NCI-H82 (cell line): ENCODE measurements around the gene POU5F2.

Experiments
- DNase-seq: peaks from one replicate; lab custom pipeline; 2025; lab: John Stamatoyannopoulos, UW

POU5F2 gene

GRCh38 chr5:93716453-93716852 is 24.9 kb downstream of the POU5F2 start:
- DNase-seq, result no peak

GRCh38 chr5:93715761-93716160 is 25.6 kb downstream of the POU5F2 start:
- DNase-seq, result no peak

GRCh38 chr5:93715327-93715726 is 26.1 kb downstream of the POU5F2 start:
- peak; percentile 93 for DNase-seq

DNA sequence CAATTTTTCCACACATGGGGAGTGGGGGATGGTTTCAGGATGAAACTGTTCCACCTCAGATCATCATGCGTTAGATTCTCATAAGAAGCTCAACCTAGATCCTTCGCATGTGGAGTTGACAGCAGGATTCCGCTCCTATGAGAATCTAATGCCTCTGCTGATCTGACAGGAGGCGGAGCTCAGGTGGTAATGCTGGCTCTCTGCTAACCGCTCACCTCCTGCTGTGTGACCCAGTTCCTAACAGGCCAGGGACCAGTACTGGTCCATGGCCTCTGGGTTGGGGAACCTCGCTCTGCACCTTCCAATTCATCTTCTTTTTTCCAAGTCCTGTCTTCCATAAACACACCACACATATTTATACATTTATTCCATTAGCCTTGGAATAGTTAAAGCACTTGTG is 33.0 kb downstream of the POU5F2 start:
- peak; percentile 5 for DNase-seq

- no peak for DNase-seq
These were observed 35.5 kb downstream of the POU5F2 start for GRCh38 chr5:93705896-93706295.

- no peak for DNase-seq
These were observed 36.4 kb downstream of the POU5F2 start for GRCh38 chr5:93704996-93705395.

DNA sequence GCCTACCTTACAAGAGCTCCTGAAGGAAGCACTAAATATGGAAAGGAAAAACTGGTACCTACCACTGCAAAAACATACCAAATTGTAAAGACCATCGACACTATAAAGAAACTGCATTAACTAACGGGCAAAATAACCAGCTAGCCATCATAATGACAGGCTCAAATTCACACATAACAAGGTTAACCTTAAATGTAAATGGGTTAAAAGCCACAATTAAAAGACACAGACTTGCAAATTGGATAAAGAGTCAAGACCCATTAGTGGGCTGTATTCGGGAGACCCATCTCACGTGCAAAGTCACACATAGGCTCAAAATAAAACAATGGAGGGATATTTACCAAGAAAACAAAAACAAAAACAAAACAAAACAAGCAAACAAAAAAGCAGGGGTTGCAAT is 49.4 kb downstream of the POU5F2 start:
- no peak for DNase-seq
